Measurements from ENCODE around the gene DAB1.

DAB1 gene

GRCh38 chr1:57129865-57130264 is 294.0 kb downstream of the DAB1 start (continued):
- no peak for TF ChIP-seq PRDM2 (tag by site-specific recombination; IDR thresholded peaks at IDR 0.05; ENCODE audit: borderline replicate concordance)
- TF ChIP-seq ZNF677 (tag by site-specific recombination; IDR thresholded peaks at IDR 0.05), result no peak
- no peak for TF ChIP-seq ZFP3 (tag by site-specific recombination; IDR thresholded peaks at IDR 0.05; ENCODE audit: low read depth)
- TF ChIP-seq ZNF514 (tag by site-specific recombination; IDR thresholded peaks at IDR 0.05), result no peak
- TF ChIP-seq ZNF510 (tag by site-specific recombination; IDR thresholded peaks at IDR 0.05; ENCODE audit: insufficient replicate concordance), result no peak
- TF ChIP-seq ZNF529 (tag by site-specific recombination; IDR thresholded peaks at IDR 0.05; ENCODE audit: insufficient replicate concordance), result no peak

DNA sequence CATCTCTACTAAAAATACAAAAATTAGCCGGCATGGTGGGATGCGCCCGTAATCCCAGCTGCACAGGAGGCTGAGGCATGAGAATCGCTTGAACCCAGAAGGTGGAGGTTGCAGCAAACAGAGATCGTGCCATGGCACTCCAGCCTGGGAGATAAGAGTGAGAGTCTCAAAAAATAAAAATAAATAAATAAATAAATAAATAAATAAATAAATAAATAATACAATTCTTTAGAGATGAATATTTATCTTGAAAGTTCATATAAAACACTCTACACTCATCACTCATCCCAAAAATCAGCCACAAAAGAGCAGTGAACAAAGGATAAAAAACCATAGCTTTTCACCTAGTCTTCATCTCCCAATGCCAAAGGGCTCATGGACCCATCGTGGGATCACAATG is 295.9 kb downstream of the DAB1 start:
- no peaks in the 10 kb centered on the region for H3K9me3 ChIP-seq (ENCODE audit: control insufficient read depth, insufficient read depth, low read depth, low read length)
- TF ChIP-seq BCL11B (tag by site-specific recombination; IDR thresholded peaks at IDR 0.05; ENCODE audit: low read depth) (no peak), GLIS2 (tag by site-specific recombination; IDR thresholded peaks at IDR 0.05) (no peak), ZNF311 (tag by site-specific recombination; IDR thresholded peaks at IDR 0.05; ENCODE audit: borderline replicate concordance) (no peak), ZNF623 (tag by site-specific recombination; IDR thresholded peaks at IDR 0.05) (peak; percentile 30; the same call in 1 of the 2 replicates), ZBTB8A (tag by site-specific recombination; IDR thresholded peaks at IDR 0.05) (peak; percentile 27; the same call in 1 of the 2 replicates), ZNF426 (tag by site-specific recombination; IDR thresholded peaks at IDR 0.05) (peak; percentile 49), ZBTB11 (tag by site-specific recombination; conservative IDR thresholded peaks at IDR 0.05; ENCODE audit: low read depth) (peak; percentile 48), ZNF140 (tag by site-specific recombination; IDR thresholded peaks at IDR 0.05) (peak; percentile 29; the same call in 1 of the 2 replicates), ZNF518A (tag by site-specific recombination; conservative IDR thresholded peaks at IDR 0.05; ENCODE audit: low read depth) (peak; percentile 57; the same call in 1 of the 2 replicates), ZNF654 (tag by site-specific recombination; IDR thresholded peaks at IDR 0.05; ENCODE audit: low read depth) (peak; percentile 9; the same call in 1 of the 2 replicates), ZNF394 (tag by site-specific recombination; IDR thresholded peaks at IDR 0.05; ENCODE audit: borderline replicate concordance) (peak; percentile 62; the same call in 1 of the 2 replicates), ZNF555 (tag by site-specific recombination; conservative IDR thresholded peaks at IDR 0.05) (peak; percentile 39; the same call in 1 of the 2 replicates)
- CTCF ChIA-PET, result no interaction called here

More for the DNA sequence above, 295.9 kb downstream of the DAB1 start:
- H3K27ac ChIP-seq (ENCODE audit: extremely low read depth, low read depth, low read length), result no peak overlapping the region
- H3K4me3 ChIP-seq (ENCODE audit: low read depth, low read length), result no peak overlapping the region
- POLR2A ChIA-PET, result no interaction called here
- H3K4me1 ChIP-seq (ENCODE audit: control insufficient read depth, insufficient read depth, low read length), result no peaks in the 10 kb centered on the region
- H3K36me3 ChIP-seq (ENCODE audit: control insufficient read depth in 2 of 2, insufficient read depth in 1 of 2, low read length in 2 of 2), result no peaks in the 10 kb centered on the region
